Hematopoietic multipotent progenitor cell treated with erythropoietin and hydrocortisone succinate and interleukin-3 and kit ligand, for 6 days (in vitro differentiated cells): ENCODE results near the gene FA2H.
"Not testable (repeated sequence)": the region's sequence is repeated elsewhere in the genome, so short reads cannot be mapped to it uniquely, and the experiment has no call there.

Source experiments
- DNase-seq: peaks from one replicate; pipeline ENCODE4 v3.0.0-alpha.2; 2015

FA2H gene

GRCh38 chr16:74668877-74669276 lies 105.7 kb downstream of the FA2H start:
- not testable (repeated sequence) for DNase-seq

GRCh38 chr16:74667255-74667700 lies 107.3 kb downstream of the FA2H start:
- peak; percentile 67 for DNase-seq

GRCh38 chr16:74666425-74667254 lies 108.0 kb downstream of the FA2H start, which contains the start of gene RFWD3:
RFWD3 (minus strand) TSS chr16:74666877; CDS start chr16:74661449, 5,428 bp downstream.
- DNase-seq: peak; percentile 100

- no peak for DNase-seq
These were observed 108.6 kb downstream of the FA2H start for GRCh38 chr16:74666010-74666421.
